GM18520 (cell line): ENCODE data around the gene SLAMF6.
"Not testable (repeated sequence)": the region's sequence is repeated elsewhere in the genome, so short reads cannot be mapped to it uniquely, and the experiment has no call there.

Source experiments
- ATAC-seq: cut with Tn5 transposase; IDR thresholded peaks from one replicate; pipeline ENCODE4 v1.9.1; 2021; ENCODE audit not compliant: unreplicated experiment

The SLAMF6 gene

GRCh38 chr1:160522622-160523345 lies at the start of gene SLAMF6:
Gene SLAMF6 (minus strand): TSS chr1:160523255. CDS start chr1:160523192, 63 bp downstream.
- ATAC-seq = no peak

DNA sequence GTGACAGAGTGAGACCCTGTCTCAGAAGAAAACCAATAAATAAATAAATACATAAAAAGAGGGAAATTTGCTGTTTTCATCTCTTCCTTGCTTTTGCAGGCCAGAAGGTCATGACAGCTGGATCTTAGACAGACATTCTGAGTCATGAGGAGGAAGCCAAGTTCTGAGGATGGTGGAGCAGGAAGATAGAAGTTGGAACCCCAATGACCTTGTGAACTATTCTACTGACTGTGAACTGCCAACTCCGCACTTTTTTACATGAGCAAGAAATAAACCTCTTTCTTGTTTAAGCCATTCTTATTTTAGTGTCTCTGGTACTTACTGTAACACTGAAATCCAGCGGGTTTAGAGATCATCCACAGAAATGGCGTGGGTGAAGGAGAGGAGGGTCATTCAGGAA lies 47.8 kb upstream of the SLAMF6 start:
- no peak for ATAC-seq

GRCh38 chr1:160569806-160570205 lies 46.8 kb upstream of the SLAMF6 start:
- no peak for ATAC-seq

- no peak for ATAC-seq
Observed at GRCh38 chr1:160567858-160568682, 45.0 kb upstream of the SLAMF6 start.

DNA sequence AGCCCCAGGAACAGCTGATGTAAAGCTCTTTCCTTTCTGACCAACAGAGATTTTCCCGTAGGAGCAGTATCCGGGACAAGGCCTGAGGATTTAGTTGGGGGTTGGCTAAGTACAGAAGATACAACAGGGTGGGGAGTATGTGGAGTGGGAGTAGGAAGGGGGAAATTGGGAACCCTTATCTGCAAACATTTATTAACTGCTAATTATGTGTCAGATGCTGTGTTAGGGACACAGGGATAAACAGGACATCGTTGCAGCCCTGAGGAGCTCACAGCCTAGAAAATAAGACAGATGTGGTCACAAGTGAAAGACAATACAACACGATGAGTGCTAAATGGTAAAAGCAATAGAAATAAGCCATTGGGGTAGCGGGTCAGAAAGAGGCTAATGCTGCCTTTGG lies 44.3 kb upstream of the SLAMF6 start:
- ATAC-seq = no peak

DNA sequence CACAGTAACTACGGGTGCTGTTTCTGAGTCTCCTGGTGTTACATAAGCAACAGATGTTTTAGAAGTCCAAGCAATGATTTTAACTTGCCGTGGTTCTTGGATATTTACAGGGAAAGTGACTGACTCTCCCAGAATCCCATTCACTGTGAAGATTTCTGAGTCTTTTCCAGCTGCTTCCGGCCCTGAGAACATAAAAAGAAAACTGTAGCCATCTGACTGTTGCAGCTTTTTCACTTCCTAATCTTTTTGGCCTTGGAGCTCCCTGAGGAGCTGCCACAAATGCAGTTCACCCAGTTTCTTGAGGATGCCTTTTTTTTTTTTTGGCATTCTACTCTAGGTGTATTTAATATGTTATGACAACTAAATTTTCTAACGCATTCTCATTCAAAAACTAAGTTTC lies 42.5 kb upstream of the SLAMF6 start:
- no peak for ATAC-seq

- ATAC-seq = not testable (repeated sequence)
Observed at GRCh38 chr1:160563230-160563629, 40.2 kb upstream of the SLAMF6 start.

GRCh38 chr1:160562745-160563144 lies 39.7 kb upstream of the SLAMF6 start:
- ATAC-seq = not testable (repeated sequence)

DNA sequence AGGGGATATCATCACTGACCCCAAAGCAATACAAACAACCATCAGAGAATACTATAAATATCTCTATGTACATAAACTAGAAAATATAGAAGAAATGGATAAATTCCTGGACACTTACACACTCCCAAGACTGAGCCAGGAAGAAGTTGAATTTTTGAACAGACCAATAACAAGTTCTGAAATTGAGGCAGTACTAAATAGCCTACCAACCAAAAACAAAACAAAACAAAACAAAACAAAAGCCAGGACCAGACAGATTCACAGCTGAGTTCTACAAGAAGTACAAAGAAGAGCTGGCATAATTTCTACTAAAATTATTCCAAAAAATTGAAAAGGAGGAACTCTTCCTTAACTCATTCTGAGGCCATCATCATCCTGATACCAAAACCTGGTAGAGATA lies 37.8 kb upstream of the SLAMF6 start:
- no peak for ATAC-seq

DNA sequence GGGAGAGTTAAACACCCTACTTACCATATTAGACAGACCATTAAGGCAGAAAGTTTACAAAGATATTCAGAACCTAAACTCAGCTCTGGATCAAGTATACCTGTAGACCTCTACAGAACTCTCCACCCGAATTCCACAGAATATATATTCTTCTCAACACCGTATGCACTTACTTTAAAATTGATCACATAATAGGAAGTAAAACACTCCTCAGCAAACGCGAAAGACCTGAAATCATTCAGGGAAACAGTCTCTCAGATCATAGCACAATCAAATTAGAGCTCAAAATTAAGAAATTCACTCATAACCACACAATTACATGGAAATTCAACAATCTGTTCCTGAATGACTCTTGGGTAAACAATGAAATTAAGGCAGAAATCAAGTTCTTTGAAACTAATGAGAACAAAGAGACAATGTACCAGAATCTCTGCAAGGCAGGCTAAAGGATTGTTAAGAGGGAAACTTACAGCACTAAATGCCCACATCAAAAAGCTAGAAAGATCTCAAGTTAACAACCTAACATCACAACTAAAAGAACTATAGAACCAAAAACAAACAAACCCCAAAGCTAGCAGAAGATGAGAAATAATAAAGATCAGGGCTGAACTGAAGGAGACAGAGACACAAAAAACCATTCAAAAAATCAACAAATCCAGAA lies 37.1 kb upstream of the SLAMF6 start:
- ATAC-seq = no peak

GRCh38 chr1:160559437-160559836 lies 36.4 kb upstream of the SLAMF6 start:
- ATAC-seq = not testable (repeated sequence)

GRCh38 chr1:160558660-160559380 lies 35.8 kb upstream of the SLAMF6 start:
- no peak for ATAC-seq

DNA sequence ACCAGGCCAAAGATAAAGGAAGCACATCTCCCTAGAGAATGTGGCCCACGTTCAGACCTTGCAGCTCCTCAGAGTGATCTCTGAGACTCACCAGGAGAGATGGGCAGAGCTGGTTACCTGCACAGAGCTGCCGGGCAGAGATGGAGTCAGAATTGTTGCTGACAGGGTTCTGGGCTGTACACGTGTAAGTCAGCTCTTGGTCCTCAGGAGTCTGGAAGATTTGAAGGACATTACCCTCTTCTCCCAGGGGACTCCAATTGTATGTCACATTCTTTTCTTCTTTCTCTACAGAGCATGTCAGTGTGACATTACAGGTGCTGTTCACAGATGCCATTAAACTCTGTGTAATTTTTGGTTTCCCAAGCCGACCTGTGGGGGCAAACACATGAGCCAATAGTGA lies 30.7 kb upstream of the SLAMF6 start:
- ATAC-seq = no peak

DNA sequence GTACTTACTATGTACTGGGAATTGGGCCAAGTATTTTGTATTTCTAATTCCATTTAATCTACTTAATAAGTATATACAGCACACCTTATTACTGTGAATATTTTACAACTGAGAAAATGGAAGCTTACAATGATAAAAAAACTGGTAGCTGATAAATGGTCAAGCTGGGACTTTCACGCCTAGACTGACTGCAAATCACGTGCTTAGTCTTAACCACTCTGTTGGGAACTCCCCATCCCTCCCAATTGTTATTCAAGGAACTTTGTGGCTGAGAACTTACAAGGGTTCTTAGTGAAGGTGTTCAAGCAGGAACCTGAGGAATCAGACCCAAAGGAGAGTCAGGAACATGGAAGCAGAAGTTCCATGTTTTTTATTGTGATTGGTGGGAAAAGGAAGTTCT lies 29.4 kb upstream of the SLAMF6 start:
- ATAC-seq = no peak

DNA sequence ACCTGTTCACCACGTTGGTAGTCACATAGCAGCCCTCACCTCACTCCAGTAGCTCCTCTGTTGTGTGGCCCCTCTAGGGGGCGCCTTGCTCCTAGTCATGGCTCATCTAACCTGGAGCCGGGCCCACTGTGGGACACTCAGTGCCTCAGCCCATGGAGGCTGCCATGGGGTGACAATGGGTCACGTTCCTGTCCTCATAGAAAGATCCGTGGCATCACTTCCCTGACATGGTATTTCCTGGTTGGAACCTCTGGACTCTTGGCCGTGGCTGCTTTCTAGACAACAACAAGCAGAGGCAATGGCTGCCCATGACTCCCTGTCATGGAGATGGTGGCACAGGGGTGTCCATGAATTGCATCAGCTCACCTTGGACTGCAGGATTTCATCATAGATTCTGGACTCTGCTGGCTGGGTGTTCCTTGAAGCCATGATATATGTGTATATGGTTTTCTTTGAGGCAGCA lies 27.5 kb upstream of the SLAMF6 start:
- ATAC-seq = no peak

DNA sequence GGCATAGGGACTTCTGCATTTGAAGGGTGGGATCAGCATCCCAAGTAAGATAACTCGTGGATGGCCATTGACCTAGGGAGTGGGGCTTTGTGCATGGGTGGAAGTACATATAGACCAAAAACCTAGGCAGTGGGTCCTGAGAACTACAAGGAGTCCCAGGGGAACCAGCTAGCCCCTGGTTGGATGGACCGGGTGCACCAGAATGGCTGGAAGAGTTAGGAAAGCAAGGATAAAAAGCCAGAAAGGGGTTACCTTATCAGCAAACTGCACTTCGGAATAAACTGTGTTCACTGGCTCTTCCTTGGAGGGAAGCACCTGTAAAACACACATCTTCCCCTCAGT lies 26.6 kb upstream of the SLAMF6 start:
- ATAC-seq = no peak

GRCh38 chr1:160548960-160549664 lies 26.1 kb upstream of the SLAMF6 start:
- no peak for ATAC-seq

GRCh38 chr1:160548183-160548582 lies 25.1 kb upstream of the SLAMF6 start:
- ATAC-seq = no peak

GRCh38 chr1:160547422-160547821 lies 24.4 kb upstream of the SLAMF6 start:
- no peak for ATAC-seq

GRCh38 chr1:160546942-160547341 lies 23.9 kb upstream of the SLAMF6 start:
- ATAC-seq = no peak

GRCh38 chr1:160544647-160545046 lies 21.6 kb upstream of the SLAMF6 start:
- no peak for ATAC-seq
